ENCODE data around the gene PIBF1.

DNA sequence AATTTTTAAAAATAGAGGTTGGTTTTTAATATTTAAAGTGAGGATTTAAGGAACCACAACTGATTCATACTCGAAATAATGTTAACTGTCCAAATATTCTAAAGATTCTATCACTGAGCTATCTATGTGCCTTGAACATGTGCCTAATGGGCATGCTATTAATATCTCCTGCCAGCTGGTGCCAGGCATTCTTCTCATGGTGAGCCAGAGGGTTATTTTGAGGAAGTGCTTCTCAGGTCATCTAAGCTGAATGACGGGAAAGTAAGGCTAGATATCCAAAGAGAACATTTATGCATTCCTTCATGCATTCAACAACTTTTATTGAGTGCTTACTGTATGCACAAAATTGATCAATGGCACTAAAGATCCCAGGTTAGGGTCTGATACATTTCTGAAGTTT is 138.2 kb downstream of the PIBF1 start:
- TF ChIP-seq, protein P1, sequence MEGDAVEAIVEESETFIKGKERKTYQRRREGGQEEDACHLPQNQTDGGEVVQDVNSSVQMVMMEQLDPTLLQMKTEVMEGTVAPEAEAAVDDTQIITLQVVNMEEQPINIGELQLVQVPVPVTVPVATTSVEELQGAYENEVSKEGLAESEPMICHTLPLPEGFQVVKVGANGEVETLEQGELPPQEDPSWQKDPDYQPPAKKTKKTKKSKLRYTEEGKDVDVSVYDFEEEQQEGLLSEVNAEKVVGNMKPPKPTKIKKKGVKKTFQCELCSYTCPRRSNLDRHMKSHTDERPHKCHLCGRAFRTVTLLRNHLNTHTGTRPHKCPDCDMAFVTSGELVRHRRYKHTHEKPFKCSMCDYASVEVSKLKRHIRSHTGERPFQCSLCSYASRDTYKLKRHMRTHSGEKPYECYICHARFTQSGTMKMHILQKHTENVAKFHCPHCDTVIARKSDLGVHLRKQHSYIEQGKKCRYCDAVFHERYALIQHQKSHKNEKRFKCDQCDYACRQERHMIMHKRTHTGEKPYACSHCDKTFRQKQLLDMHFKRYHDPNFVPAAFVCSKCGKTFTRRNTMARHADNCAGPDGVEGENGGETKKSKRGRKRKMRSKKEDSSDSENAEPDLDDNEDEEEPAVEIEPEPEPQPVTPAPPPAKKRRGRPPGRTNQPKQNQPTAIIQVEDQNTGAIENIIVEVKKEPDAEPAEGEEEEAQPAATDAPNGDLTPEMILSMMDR (IDR thresholded peaks at IDR 0.05): no peak
- TF ChIP-seq POLR2A (IDR thresholded peaks at IDR 0.05): no peak

Data from suprapubic skin (tissue), 3 donors.